Measurements from ENCODE around the gene SLC39A10.
A peak's percentile ranks its signal among the peaks of the same experiment; 100 is the strongest.

SLC39A10 gene, protein sequence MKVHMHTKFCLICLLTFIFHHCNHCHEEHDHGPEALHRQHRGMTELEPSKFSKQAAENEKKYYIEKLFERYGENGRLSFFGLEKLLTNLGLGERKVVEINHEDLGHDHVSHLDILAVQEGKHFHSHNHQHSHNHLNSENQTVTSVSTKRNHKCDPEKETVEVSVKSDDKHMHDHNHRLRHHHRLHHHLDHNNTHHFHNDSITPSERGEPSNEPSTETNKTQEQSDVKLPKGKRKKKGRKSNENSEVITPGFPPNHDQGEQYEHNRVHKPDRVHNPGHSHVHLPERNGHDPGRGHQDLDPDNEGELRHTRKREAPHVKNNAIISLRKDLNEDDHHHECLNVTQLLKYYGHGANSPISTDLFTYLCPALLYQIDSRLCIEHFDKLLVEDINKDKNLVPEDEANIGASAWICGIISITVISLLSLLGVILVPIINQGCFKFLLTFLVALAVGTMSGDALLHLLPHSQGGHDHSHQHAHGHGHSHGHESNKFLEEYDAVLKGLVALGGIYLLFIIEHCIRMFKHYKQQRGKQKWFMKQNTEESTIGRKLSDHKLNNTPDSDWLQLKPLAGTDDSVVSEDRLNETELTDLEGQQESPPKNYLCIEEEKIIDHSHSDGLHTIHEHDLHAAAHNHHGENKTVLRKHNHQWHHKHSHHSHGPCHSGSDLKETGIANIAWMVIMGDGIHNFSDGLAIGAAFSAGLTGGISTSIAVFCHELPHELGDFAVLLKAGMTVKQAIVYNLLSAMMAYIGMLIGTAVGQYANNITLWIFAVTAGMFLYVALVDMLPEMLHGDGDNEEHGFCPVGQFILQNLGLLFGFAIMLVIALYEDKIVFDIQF

GRCh38 chr2:195656859-195657633 lies at the start of gene SLC39A10:
SLC39A10 (plus strand) TSS chr2:195657226; CDS start chr2:195680043, 22,817 bp downstream.
- peak; percentile 96 for DNase-seq (ENCODE audit: low read depth)

DNA sequence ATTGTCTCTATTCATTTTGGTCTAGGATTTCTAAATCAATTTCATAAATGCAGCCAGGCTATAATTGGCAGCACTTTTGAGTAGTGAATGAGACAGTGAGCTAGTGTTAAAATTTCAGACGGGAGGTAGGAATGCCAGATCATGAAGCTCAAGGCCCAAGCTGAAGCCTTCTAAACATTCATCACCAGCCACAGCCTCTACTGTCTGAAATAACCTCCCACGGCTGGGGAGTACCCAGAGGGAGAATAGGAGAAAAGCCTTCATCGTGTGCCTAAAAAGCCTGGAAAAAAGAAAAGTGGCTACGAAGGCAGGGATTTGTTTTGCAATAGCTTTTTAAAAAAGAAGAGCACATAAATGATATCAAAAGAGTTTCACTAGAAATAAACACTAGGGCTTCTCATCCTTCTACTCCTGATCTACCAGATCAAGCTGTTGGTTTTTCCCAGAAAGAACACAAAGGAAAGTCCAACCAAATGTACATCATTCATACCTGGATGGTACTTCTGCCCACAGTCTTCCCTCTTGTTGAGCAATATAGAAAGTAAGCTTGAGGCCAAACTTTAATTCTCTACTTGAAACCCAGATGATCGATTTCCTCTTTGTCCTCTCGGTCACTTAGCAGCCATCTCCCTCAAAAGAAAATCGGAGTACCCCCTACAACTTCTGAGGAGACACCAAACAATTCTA lies 48.1 kb upstream of the SLC39A10 start:
- DNase-seq (ENCODE audit: low read depth) = no peak

DNA sequence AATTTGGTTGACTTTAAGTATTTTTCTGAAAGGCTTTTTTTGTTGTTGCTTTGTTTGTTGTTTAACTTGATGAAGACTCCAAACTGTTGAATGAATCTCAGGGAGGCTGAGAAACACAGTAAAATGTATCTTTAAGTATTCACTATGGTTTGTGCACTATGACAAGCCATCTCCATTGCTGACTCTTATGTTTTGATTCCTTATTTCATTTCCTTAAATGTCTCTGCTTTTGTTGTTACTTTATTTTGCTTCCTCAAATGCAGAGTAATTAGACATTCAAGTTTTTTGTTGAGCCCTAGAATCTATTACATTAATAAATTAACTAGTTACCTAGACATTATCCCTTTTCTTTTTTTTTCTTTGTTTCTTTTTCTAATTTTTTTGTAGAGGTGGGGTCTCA lies 46.3 kb upstream of the SLC39A10 start:
- no peak for DNase-seq (ENCODE audit: low read depth)

- DNase-seq (ENCODE audit: low read depth) = no peak
Measured at GRCh38 chr2:195612611-195613495, 44.2 kb upstream of the SLC39A10 start.

DNA sequence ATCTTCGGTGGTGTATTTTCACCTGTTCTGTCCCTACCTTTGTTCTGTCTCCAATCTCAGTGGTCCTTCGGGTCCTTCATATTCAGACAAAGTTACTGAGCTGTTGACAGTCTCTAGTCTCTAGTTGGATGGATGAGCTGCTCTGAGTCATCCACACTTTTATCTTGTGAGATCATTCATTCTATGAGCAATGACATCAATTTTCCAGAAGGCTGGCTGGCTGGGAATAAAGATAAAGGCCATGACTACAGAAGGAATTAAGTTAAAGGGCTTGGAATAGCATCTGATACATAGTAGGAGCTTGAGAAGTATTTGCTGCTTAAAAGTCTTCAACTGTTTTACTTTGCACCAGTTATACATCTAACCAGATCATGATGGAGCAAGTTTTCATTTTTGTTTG lies 43.1 kb upstream of the SLC39A10 start:
- DNase-seq (ENCODE audit: low read depth) = no peak

DNA sequence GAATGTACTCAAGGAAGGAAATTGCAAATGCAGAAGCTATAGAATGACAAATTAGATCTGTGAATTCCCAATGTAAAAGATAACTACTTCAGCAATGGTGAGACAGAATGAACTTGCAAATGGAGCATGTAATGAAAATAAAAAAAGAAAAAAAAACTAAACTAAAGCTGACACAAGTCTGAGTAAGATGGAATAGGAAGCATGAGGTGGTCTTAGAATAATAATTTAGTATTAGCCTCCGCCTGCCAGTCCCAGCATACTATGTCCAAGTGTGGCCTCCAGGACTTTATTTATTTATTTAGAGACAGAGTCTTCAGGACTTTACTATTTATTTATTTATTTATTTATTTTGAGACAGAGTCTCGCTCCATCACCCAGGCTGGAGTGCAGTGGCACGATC lies 37.4 kb upstream of the SLC39A10 start:
- DNase-seq (ENCODE audit: low read depth) = no peak

GRCh38 chr2:195620501-195620900 lies 36.5 kb upstream of the SLC39A10 start:
- no peak for DNase-seq (ENCODE audit: low read depth)

DNA sequence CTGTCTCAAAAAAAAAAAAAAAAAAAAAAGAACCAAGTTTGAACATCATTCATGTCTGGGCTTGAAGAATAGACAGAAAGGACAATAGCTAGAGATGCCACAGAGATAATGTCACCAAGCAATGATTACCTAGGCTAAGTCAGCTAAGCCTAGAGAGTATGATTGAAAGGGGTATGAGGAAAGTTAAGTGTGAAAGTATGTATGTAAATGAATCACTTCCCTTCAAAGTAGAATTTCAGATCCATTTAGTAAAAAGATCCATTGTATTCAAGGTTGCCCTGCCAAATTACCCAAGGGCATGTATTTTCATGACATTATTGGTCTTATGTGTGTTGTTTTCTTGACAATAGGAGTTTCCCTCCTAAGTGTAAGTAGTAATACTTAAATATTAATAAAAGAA lies 34.1 kb upstream of the SLC39A10 start:
- no peak for DNase-seq (ENCODE audit: low read depth)

DNA sequence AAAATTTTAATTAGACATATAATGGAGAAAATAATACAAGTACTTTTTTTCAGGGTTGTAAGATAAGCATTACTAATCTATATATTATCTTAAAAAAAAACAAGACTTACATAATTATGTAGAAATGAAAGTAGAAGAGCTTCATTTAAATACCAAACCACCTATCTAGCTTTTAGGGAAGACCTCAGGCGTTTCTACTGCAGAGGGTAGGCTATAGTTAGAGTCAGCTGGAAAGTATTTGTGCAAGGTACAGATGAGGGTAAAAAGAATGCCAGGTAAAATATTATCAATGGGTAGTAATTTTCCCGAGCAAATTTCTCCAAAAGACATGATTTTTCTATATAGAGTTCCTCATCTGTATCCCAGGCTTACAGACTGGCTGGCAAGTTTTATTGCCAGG lies 30.5 kb upstream of the SLC39A10 start:
- no peak for DNase-seq (ENCODE audit: low read depth)

DNA sequence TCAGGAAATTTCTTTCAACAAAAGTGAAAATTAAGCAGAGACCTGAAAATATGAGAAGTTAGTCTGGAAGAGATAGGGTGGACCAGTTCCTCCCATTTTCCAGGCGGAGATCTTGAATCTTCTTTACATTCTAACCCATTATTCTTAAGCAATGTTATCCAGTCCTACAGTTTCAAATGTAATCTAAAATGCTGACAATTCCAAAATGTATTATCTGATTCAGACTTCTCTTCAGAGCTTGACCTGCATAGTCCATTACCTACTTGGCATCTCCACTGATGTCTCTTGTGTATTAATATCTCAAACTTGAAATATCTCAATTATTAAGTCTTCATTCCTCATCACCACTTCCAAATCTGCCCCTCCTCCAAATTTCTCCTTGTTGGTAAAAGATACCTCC lies 28.4 kb upstream of the SLC39A10 start:
- DNase-seq (ENCODE audit: low read depth) = no peak

DNA sequence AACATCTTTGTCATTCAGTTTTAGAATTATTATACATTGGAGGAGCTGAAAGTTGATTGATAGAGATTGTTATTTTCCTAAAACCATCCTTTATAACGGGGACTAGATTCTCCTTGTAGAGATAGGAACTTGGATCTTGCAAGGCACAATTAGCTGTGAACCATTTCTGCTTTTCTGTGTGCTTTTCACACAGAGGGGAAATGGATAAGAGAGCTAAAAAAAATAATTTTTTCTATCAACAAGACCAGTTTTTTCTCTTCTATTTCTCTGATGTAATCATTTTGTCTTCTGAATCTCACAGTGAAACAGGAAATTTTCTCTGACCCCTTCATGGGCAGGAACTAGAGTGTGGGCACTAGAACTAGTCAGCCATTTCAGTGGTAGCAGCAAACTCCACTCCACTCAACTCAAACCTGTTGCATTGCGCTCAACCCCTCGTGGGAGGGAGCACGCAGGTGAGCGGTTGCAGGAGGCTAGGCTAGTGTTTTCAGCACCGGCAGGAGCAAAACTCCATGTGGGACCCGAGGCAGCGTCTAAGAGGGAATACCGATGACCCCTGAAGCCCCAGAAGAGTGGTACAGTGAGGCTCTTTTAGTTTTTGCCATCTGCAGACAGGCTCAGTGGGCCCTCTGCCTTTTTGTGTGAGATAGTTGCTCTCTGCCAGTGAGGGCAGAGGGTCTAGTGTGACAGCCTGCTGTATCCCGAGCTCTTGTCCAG lies 24.0 kb upstream of the SLC39A10 start:
- no peak for DNase-seq (ENCODE audit: low read depth)

- DNase-seq (ENCODE audit: low read depth) = no peak
Measured at GRCh38 chr2:195633573-195633870, 23.5 kb upstream of the SLC39A10 start.

- DNase-seq (ENCODE audit: low read depth) = no peak
Measured at GRCh38 chr2:195633974-195634373, 23.1 kb upstream of the SLC39A10 start.

DNA sequence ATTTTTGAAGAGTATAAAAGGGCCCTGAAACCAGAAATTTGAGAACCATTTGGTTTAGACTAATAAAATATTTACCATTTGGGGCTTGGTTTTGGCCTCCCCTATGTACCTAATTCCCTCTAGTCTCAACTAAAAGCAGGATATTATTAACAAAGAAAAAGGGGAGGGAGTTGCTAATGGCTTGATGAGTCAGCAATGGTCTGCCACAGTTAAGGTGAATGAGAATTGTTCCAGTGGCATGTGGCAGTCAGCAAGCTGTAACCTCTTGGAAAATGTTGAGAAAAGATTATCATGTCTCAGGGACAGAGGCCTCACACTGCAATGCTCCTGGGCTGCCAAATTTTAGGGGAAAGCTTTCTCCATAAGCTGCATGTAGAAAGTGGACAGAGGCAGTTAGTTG lies 20.1 kb upstream of the SLC39A10 start:
- DNase-seq (ENCODE audit: low read depth) = no peak

DNA sequence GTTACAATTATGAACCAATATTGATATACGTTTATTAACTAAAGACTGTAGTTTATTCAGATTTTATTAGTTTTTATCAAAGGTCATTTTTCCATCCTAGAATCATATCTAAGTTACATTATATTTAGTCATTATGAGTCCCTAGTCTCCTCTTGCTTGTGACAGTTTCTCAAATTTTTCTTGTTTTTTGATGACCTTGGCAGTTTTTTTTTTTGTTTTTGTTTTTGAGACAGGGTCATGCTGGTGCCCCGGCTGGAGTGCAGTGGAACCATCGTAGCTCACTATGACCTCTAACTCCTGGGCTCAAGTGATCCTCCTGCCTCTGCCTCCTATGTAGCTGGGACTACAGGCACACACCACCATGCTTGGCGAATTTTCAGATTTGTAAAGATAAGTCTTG lies 18.3 kb upstream of the SLC39A10 start:
- no peak for DNase-seq (ENCODE audit: low read depth)

DNA sequence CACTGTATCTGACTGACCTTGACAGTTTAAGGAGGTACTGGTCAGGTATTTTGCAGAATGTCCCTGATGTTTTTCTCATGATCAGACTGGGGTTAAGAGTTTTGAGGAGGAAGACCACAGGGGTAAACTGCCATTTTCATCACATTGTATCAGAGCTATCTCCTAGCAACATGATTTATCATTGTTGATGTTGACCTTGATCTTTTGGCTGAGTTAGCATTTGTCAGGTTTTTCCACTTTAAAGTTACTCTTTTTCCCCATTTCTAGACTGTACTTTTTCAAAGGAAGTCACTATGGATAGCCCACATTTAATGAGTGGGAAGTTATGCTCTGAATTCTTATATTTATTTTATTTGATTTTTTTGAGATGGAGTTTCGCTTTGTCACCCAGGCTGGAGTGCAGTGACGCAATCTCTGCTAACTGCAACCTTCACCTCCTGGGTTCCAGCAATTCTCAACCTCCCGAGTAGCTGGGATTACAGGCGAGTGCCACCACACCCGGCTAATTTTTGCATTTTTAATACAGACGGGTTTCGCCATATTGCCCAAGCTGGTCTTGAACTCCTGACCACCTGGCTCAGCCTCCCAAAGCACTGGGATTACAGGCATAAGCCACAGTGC lies 17.7 kb upstream of the SLC39A10 start:
- no peak for DNase-seq (ENCODE audit: low read depth)

DNA sequence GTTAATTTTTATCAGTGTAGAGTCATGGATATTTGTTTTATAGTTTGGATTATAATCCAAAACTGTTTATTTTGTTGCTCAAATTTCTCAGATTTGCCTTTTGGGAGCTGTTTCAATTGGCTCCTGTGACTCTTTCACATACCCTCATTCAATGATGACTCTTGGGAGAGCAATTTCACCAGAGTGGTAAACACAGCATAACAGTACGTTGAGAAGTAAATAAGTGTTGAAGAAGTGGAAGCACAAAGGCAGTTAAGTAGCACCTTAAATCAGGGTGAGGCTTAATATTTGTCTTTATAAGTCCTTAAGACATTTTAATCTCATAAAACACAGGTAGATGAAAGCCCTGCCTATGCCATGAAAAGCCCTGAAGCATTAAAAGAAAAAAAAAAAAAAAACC lies 17.1 kb upstream of the SLC39A10 start:
- DNase-seq (ENCODE audit: low read depth) = no peak

GRCh38 chr2:195642027-195642678 lies 14.9 kb upstream of the SLC39A10 start:
- no peak for DNase-seq (ENCODE audit: low read depth)

- DNase-seq (ENCODE audit: low read depth) = no peak
Measured at GRCh38 chr2:195642679-195643068, 14.4 kb upstream of the SLC39A10 start.
